Endodermal cell (in vitro differentiated cells): Measurements from ENCODE around the gene UNC5C. TPM values are rescaled to one million over a fixed set of nuclear protein-coding genes. Genes with fewer than 3 reads are reported as not detected.

Experiments used
- DNase-seq: peaks from one replicate; pipeline ENCODE4 v3.0.0-alpha.2; 2017
- H3K27ac ChIP-seq: 2 replicates; pipeline ENCODE4 v1.5.1; 2013; ENCODE audit warnings: mild to moderate bottlenecking, low read depth, low read length, moderate library complexity
- H3K27me3 ChIP-seq: 2 replicates; pipeline ENCODE4 v1.6.1; 2013; ENCODE audit warnings: mild to moderate bottlenecking, low read length, moderate library complexity; ENCODE audit not compliant: insufficient read depth, control insufficient read depth, poor library complexity, severe bottlenecking
- H3K36me3 ChIP-seq: 2 replicates; pipeline ENCODE4 v1.7.0; 2013; ENCODE audit warnings: mild to moderate bottlenecking, low read length, moderate library complexity; ENCODE audit not compliant: control insufficient read depth, insufficient read depth
- H3K4me1 ChIP-seq: one replicate; pipeline ENCODE4 v1.7.0; 2013; ENCODE audit warnings: low read length; ENCODE audit not compliant: control insufficient read depth, insufficient read depth
- H3K4me3 ChIP-seq: 2 replicates; pipeline ENCODE4 v1.5.1; 2013; ENCODE audit warnings: mild to moderate bottlenecking, low read length, moderate library complexity
- H3K9ac ChIP-seq: 2 replicates; pipeline ENCODE4 v1.6.1; 2013; ENCODE audit warnings: mild to moderate bottlenecking, low read length, moderate library complexity; ENCODE audit not compliant: poor library complexity, severe bottlenecking; ENCODE audit errors: extremely low read depth
- H3K9me3 ChIP-seq: 2 replicates; pipeline ENCODE4 v1.6.1; 2013; ENCODE audit warnings: mild to moderate bottlenecking, low read length, moderate library complexity; ENCODE audit not compliant: control insufficient read depth
- H3K27ac Mint-ChIP-seq: 2 replicates; pipeline ENCODE4 v1.8.0; 2020; ENCODE audit warnings: mixed read lengths
- H3K27me3 Mint-ChIP-seq: 2 replicates; pipeline ENCODE4 v1.8.0; 2021; ENCODE audit warnings: mild to moderate bottlenecking, mixed read lengths; ENCODE audit not compliant: insufficient read depth
- H3K36me3 Mint-ChIP-seq: 2 replicates; pipeline ENCODE4 v1.8.0; 2020; ENCODE audit warnings: low read depth, mixed read lengths
- H3K4me1 Mint-ChIP-seq: 2 replicates; pipeline ENCODE4 v1.8.0; 2020; ENCODE audit warnings: mixed read lengths
- H3K4me3 Mint-ChIP-seq: 2 replicates; pipeline ENCODE4 v1.8.0; 2020; ENCODE audit warnings: mild to moderate bottlenecking, moderate library complexity, mixed read lengths
- H3K9me3 Mint-ChIP-seq: 2 replicates; pipeline ENCODE4 v1.8.0; 2020; ENCODE audit warnings: mild to moderate bottlenecking, mixed read lengths
- WGBS, 2 experiments: methylation state at CpG; one replicate each; pipeline versions ENCODE4 v1.1.5 to v1.1.7; 2013; ENCODE audit warnings: missing lambda C conversion rate in 2 of 2, mixed read lengths in 1 of 2; ENCODE audit not compliant: insufficient coverage in 1 of 2, insufficient read length in 1 of 2; 5-methylcytosine and 5-hydroxymethylcytosine counted together
- total RNA-seq, 2 donors: library from RNA; stranded (reverse); fragmentation: NEBNext Ultra II Directional in 1 of 2; extraction: Animal tissue kit (Norgen Biotek cat#: 25700) in 1 of 2; gene quantifications; 2 replicates in 1 of 2; 3 replicates in 1 of 2; pipeline ENCODE4 v1.2.1, GENCODE V29; 2021
- TF ChIP-seq, protein P1 (sequence below): fragments of 200-600 bp; sonication (generic); conservative IDR thresholded peaks from 2 replicates; pipeline ENCODE4 v1.5.0; 2021; ENCODE audit warnings: antibody characterized with exemption, mild to moderate bottlenecking

The UNC5C gene
- total RNA-seq, 2 donors from 2014 or later, result 2.0 to 7.2 TPM

DNA sequence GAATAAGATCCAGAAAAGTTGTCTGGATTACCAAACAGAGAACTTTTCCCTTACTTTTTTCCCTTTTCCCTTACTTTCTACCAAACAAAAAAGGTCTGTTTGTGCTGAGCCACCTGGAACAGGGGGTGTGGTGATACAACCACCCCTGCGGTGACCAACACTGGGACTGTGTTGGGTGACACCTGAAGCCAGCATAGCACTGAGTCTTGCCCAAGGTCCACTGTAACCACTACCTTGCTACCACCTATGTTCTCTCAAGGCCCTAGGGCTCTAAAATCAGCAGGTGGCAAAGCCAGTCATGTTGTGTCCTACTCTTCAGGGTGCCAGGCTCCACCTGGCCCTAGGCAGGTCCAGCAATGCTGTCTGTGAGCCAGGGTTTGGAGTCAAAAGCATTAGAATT lies 22.8 kb upstream of the UNC5C start:
- Mint-ChIP-seq H3K4me1 (peaks cover 7% of the 10 kb centered on the region), H3K9me3 (peaks cover 13% of the 10 kb centered on the region)

GRCh38 chr4:95563638-95564337 lies 15.0 kb upstream of the UNC5C start:
- Mint-ChIP-seq H3K4me3 (no peak overlapping the region), H3K36me3 (no peaks in the 10 kb centered on the region), H3K4me1 (peaks cover 2% of the 10 kb centered on the region), H3K27ac (no peak overlapping the region), H3K27me3 (no peaks in the 10 kb centered on the region), H3K9me3 (no peaks in the 10 kb centered on the region)
- no peaks in the 10 kb centered on the region for H3K27me3 ChIP-seq
- H3K27ac ChIP-seq, result no peak overlapping the region
- 74 to 87% methylated on average over 2 of the region's 2 CpGs for WGBS, 2 experiments
- H3K36me3 ChIP-seq, result no peaks in the 10 kb centered on the region
- no peak for DNase-seq
- TF ChIP-seq, protein P1, sequence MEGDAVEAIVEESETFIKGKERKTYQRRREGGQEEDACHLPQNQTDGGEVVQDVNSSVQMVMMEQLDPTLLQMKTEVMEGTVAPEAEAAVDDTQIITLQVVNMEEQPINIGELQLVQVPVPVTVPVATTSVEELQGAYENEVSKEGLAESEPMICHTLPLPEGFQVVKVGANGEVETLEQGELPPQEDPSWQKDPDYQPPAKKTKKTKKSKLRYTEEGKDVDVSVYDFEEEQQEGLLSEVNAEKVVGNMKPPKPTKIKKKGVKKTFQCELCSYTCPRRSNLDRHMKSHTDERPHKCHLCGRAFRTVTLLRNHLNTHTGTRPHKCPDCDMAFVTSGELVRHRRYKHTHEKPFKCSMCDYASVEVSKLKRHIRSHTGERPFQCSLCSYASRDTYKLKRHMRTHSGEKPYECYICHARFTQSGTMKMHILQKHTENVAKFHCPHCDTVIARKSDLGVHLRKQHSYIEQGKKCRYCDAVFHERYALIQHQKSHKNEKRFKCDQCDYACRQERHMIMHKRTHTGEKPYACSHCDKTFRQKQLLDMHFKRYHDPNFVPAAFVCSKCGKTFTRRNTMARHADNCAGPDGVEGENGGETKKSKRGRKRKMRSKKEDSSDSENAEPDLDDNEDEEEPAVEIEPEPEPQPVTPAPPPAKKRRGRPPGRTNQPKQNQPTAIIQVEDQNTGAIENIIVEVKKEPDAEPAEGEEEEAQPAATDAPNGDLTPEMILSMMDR, result peak; percentile 27
- H3K4me3 ChIP-seq, result no peak overlapping the region
- no peak overlapping the region for H3K9ac ChIP-seq
- H3K9me3 ChIP-seq, result no peaks in the 10 kb centered on the region
- no peaks in the 10 kb centered on the region for H3K4me1 ChIP-seq

More for the DNA sequence above, 22.8 kb upstream of the UNC5C start:
- H3K27ac ChIP-seq, result no peak overlapping the region
- H3K36me3 Mint-ChIP-seq, result no peaks in the 10 kb centered on the region
- TF ChIP-seq, protein P1, result no peak
- no peak overlapping the region for H3K4me3 Mint-ChIP-seq
- no peaks in the 10 kb centered on the region for H3K4me1 ChIP-seq
- H3K9ac ChIP-seq, result no peak overlapping the region
- no peak for DNase-seq
- H3K27me3 ChIP-seq, result no peaks in the 10 kb centered on the region
- H3K36me3 ChIP-seq, result no peaks in the 10 kb centered on the region
- no peaks in the 10 kb centered on the region for H3K9me3 ChIP-seq
- H3K27me3 Mint-ChIP-seq, result no peaks in the 10 kb centered on the region
- H3K4me3 ChIP-seq, result no peak overlapping the region
- no peak overlapping the region for H3K27ac Mint-ChIP-seq
- 96 to 100% methylated on average over 1 of the region's 1 CpG for WGBS, 2 experiments

- TF ChIP-seq, protein P1, result no peak
- Histone ChIP-seq H3K4me1 (no peaks in the 10 kb centered on the region), H3K9me3 (no peaks in the 10 kb centered on the region), H3K27me3 (no peaks in the 10 kb centered on the region), H3K36me3 (no peaks in the 10 kb centered on the region), H3K9ac (no peak overlapping the region), H3K27ac (no peak overlapping the region), H3K4me3 (no peak overlapping the region)
- Mint-ChIP-seq H3K9me3 (no peaks in the 10 kb centered on the region), H3K27ac (no peak overlapping the region), H3K4me3 (no peak overlapping the region), H3K27me3 (no peaks in the 10 kb centered on the region), H3K4me1 (peaks cover 2% of the 10 kb centered on the region), H3K36me3 (no peaks in the 10 kb centered on the region)
- no peak for DNase-seq
- 88 to 89% methylated on average over 1 of the region's 1 CpG for WGBS, 2 experiments
Observed at GRCh38 chr4:95560774-95561173, 12.0 kb upstream of the UNC5C start.
